ENCODE results near the gene COASY. TPM values are rescaled to one million over a fixed set of nuclear protein-coding genes. Genes with fewer than 3 reads are reported as not detected.
A peak's percentile ranks its signal among the peaks of the same experiment; 100 is the strongest.

COASY gene
- 84.1 TPM for total RNA-seq

DNA sequence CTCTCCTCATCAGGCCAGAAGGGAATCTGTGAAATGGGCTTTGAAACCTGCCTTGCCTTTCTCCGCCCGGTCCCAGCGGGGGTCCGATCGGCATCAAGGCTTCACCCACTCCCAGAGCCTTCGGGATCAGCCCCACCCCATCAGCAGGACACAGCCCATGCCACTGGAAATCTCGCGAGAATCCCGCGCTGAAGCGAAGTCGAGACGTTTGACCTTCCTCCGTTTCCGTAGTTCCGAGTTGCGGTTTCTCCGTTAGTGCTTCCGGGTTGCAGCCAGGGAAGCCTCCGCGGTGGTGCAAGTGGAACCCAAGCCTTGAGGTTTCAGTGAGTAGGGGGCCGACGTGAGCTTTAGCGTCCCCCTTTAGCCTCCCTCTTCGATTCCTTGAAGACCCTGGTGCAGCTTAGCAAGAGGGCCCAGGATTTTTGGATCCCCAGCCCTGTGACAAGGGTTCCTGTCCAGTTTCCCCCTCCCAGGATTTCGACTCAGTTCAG lies at the start of gene COASY:
COASY (plus strand) TSS at position 252 of the 491 bp plus-strand sequence. CDS start 475 bp downstream, outside the sequence.
- peak; percentile 97 for DNase-seq (ENCODE audit: low spot score)

DNA sequence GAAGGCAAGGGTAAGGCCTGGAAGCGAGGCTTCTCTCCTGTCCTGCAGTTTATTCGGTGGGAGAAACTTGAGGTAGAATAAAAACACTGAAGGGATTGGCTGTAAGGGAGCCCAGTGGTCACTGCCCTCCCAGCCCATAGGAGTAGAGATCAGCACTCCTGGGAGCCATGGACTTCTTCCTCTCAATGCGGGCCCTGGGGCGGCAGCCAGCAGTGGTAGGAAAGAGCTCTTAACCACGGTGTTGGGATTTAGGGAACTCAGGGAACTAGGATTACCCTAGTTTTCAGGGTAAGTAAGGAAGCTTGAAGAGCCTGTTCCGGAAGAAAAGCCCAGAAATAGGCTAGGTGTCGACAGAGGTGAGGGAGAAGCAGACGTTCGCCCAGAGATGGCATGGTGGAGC lies 49.7 kb upstream of the COASY start:
- DNase-seq (ENCODE audit: low spot score): no peak

DNA sequence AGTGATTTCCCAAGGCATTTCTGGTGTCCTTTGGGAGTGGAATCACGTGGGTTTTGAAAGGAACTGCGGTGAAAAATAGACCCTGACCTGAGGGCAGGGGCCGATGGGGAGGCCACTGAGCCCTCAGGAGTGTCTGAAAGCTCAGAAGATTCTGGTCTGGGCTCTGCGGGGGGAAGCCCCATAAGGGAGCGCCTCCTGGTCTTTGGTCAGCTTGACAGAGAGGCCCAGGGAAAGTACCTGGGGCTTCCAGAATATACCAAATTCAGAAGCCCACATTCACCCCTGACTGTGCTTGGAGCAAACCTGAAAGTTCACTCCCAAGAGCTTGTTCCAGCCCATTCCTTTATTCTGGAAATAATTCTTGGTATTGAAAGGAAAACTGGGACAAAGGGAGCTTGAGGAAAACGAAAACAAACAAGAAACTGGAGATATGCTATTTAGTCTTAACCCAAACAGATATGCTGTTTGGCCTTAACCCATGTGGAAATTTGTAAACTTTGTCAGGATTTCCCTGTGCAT lies 49.2 kb upstream of the COASY start:
- no peak for DNase-seq (ENCODE audit: low spot score)

DNA sequence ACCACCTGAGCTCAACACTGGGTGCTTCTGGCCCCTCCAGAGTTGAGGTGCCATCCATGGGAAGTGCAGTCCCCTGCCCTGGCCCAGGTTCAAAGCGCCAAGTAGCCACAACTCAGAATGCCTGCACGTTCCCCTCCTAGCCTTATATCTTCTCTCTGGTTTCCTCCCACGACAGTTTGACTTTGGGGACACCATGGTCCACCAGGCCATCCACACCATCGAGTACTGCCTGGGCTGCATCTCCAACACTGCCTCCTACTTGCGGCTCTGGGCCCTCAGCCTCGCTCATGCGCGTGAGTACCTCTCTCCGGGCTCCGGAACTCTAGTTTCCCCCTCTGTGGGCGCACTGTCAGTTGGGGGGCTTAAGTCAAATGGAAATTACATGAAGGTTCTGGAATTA lies 48.3 kb upstream of the COASY start:
- DNase-seq (ENCODE audit: low spot score): no peak

DNA sequence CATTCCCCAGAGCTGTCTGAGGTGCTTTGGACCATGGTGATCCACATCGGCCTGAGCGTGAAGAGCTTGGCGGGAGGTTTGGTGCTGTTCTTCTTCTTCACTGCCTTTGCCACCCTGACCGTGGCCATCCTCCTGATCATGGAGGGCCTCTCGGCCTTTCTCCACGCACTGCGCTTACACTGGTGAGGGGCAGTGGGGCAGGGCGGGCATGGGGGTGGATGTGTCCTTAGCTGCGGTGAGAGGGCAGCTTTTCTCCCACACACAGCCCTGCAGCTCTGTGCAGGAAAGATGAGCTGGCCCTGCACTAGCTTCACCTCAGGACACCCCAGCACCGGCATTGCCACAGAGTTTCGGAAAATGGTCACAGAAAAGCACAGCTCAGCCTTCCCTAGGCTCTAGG lies 47.7 kb upstream of the COASY start:
- no peak for DNase-seq (ENCODE audit: low spot score)

DNA sequence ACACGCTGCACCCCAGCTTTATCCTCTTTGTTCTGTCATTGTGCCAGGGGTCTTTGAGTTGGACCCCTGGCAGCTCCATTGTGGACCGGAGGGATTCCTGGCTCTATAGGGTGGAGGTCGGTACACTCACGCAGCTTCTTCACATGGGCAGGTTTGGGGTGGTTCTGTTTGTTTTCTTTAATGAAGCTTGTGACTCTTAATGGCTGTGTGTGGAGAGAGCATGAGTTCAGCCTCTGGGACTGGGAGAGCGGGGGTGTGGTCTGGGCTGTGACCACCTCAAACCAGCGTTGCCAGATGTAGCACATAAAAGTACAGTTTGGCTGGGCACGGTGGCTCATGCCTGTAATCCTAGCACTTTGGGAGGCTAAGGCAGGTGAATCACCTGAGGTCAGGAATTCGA lies 47.1 kb upstream of the COASY start:
- DNase-seq (ENCODE audit: low spot score): no peak

DNA sequence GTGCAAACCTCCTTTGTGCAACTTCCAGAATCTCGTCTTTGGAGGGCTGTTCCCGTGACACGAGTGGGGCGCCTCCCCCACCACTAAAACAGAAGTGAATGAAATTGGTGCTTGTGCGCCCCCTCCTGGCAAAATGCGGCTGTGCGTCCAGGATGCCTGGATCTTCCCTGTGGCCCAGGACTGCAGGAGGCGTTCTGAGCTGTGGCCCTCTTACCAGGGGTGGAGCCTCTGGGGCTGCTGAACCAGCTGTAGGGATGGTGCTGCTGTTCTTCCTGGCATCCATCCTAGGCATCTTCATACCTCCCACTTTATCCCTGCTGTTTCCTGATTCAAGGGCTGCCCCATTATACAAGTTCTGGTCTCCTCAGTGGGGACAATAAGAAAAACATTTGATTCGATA lies 44.4 kb upstream of the COASY start:
- DNase-seq (ENCODE audit: low spot score): peak; percentile 92

DNA sequence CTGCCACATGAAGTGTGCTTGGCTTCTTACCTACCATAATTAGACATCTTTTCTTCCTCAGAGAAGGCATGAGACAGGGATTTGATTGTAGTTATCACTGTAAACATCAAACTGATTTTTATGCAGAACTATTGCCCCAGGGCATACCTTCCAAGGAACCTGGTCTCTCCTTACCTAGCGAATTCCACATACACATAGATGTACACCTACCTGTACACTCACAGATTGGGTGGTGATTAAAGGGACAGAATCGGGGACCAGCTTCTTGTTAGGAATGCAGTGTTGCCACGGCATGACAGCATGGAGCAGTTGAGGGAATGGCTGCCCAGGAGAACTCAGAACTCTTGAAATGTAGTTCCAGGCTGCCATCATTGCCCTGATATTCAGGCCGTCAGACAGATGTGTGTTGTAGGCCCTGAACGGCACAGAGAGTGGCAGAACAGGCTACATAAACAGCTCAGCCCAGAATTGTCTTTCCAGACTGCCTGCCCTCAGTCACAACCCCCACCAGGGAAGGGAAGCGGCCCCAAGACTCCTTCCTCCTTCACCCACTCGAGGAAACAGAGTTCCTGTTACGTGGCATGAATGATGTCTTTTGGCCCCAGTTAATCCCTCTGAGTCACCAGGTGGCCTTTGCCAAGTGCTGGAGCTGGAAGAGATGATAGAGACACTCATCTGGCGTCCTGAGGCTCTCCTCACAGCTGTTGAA lies 43.7 kb upstream of the COASY start:
- peak; percentile 86 for DNase-seq (ENCODE audit: low spot score)

DNA sequence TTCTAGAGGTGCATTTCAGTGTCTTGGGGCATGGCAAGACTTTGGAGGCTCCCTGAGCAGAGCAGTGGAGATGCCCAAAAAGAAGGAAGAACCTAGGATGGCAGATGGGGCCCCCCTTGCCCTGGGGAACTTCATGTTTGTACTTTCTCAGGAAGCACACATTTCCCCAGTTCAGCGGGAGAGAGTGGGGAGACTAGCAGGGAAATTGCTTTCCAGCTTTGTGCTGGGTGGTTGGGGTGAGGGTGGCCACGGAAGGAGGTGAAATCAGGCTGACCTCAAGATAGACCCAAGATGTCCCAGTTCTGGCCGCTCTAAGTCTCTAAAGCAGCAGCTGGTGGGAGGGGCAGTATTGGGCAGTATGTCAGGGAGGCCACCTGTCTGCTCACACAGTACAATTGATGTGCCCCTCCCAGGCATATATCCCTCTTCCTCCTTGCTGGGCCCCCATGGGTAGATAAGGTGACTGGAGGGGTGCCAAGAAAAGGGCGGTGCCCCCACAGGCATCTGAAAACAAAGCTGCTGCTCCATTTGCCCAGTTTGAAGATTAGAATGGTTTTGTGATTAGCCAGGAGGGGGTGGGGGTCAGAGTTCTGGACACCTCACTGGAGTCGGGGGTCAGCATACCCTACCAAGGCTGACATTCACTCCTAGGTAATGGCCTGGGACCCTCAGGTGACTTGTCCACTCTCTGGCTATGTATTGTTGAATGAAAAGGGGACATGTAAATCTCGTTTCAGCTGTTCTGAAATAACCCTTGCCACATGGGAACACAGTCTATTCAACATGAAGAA lies 43.0 kb upstream of the COASY start:
- DNase-seq (ENCODE audit: low spot score): peak; percentile 81

DNA sequence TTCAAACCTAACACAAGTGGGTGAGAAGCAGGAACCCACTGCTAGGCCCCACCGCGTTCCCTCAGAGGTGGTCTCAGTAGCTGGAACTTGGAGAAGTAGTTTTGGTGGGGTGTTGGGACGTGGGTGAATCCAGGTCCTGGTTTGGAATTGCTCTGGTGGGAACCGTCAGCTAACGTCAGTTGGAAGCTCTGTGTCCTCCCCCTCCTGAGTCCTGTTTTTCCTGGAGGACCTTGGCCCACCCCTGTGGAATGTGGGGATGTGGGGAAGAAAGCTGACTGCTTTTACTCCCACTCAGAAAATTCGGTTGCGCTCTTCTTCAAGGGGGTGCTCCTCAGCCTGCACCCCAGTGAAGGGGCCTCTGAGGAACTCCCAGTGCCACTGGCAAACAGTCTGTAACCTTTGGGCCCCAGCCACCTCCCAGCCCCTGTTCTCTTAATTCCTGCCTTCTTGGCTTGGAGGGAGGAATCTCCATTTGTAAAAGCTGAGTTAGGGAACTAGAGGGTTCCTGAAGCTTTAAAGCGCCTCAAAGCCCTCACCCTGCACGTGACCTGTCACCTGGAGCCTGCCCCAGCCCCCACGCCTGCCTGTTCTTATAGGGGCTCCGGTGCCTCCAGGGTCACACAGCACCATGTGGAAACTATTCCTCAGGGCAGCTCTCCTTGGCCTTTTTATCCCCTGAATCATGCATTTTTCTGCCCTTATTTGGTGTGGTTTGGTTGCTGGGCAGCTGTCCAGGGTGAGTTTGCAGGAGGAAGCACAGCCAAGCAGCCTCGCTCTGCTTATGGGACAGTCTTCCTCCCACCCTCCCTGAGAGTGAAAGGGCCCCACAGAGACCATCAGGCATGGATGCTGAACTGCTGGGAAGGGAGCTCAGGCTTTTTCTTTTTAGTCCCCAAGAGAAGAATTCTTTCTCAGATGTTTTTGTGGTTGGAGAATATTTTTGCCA lies 42.1 kb upstream of the COASY start:
- DNase-seq (ENCODE audit: low spot score): peak; percentile 90

DNA sequence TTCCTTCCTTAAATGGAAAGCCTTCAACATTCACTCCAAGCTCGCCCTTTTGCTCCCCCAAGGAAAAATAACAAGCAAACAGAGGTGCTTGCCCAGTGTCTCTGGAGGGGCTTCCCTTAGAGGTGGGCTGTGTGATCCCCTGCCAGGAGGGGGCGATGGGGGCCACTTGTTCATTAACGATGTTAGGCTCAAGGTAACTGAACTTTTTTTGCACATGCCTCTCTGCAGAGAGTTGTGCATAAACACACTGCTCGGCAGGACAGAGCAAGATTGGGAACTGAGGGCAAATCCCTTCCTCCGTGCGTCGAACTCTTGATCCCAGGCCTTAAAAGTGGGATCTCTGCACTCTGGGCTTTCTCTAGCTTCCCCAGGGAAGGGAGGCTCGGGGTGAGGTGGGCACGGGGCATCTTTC lies 41.4 kb upstream of the COASY start:
- DNase-seq (ENCODE audit: low spot score): no peak

DNA sequence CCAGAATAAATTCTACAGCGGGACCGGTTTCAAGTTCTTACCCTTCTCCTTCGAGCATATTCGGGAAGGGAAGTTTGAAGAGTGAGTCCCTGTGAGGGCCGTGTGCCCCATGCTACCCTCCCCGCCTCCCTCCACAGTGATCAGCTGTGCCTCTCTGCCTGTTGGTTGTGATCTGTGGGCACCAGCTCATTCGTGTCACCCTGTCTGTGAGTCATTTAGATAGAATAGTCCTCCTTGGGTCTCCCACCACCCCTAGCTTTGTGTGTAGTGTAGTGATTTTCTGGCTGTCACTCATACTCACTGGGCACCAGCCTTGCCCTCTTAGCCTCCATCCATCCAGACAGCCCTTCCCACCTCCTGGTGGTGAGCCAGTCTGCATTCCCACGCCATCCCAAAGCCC lies 40.9 kb upstream of the COASY start:
- DNase-seq (ENCODE audit: low spot score): no peak

DNA sequence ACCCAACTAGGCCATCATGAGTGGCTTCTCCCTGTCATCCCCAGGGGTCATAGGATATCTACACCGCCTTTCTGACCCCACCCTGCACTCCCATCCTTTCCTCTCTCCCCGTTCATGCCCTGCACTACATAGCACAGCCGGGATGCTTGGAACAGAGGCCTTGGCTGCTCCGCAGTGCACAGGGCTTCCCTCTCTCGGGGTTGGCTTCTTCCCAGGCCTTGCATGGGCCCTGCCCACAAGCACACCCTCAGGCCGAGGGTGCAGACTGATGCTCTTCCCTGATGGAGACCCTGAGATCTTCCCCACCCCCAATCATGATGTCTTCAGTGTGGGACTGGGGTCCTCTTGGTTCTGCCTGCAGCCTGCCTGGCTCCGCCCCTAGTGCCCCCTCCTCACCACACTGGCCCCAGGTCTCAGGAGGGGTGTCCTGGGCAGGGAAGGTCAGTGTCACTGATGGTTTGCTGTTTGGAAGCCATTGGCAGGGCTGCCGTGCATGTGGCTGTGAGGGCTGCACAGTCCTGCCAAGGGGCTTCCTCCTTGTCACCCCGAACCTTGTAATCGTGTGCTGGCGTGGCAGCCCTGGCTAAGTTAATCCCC lies 40.2 kb upstream of the COASY start:
- no peak for DNase-seq (ENCODE audit: low spot score)

DNA sequence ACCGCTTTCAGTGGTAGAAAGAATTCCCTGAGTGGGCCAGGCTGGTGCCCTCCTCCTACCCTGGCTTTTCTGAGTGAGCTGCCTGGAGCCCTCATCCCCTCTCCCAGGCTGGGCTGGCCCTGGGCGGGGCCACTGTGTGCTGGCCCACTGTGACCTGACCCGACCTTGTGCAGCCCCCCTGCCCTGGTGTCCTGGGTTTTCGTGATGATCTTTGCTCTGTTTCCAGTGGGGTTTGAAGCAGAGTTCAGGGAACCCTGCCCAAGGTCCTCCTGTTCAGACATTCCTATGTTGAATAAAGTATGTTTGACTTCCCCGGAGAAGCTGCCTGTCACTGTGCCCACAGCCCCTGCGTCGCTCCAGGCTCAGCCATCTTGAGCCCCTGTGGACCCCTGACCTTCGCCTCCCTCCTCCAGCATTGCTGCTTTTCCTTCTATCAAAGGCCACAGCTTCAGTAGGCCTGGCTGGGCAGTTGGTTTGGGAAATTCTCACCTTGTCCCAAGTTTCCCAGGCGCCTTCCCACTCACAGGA lies 39.6 kb upstream of the COASY start:
- DNase-seq (ENCODE audit: low spot score): no peak

DNA sequence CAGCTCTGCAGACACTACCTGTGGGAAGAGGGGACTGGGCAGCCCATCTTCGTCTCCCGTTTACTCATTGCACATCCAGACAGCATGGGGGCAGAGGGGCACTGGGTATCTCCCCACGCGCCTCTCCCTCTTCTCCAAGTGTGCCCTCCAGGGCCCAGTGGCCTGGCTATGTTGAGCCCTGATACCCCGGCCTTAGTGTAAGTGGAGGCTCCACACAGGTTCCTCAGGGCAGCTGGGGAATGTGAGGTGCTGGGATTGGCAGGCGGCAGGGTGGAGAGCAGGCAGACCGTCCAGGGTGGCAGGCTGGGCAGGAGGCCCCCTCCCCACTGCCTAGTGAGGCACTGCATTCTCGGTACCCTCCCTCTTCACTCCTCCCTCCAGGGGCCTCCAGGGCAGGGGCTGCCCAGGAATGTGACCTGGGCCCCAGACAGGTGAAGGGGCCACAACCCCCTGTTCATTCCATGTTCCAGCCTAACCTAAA lies 39.1 kb upstream of the COASY start:
- no peak for DNase-seq (ENCODE audit: low spot score)

DNA sequence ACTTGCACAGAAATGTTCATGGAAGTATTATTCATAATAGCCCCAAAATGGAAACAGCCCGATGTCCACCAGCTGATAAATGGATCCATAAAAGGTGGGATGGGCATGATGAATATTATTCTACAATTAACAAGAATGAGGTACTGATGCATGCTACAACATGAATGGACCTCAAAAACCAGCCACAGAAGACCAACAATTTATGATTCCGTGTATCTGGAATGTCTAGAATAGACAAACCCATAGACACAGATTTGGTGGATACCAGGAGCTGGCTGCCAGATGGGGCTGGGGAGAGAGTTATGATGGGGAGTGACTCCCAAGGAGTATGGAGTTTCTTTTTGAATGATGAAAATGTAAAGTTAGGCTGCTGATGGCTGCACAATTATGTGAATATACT lies 36.7 kb upstream of the COASY start:
- DNase-seq (ENCODE audit: low spot score): no peak

DNA sequence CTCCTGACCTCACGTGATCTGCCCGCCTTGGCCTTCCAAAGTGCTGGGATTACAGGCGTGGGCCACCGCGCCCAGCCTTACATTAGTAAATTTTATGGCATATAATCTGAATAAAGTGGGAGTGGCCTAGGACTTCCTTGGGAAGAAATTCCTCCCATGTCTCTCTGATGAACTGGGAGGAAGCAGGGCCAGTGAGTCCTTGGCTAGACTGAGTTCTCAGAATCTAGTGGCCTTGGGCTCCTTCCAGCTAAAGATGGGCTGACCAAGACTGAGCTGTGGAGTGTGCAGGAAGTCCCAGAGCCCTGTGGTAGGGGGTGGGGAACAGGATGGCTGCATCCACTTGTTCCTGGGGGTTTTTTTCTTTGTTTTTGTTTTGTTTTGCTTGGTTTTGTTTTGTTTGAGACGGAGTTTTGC lies 35.9 kb upstream of the COASY start:
- no peak for DNase-seq (ENCODE audit: low spot score)

DNA sequence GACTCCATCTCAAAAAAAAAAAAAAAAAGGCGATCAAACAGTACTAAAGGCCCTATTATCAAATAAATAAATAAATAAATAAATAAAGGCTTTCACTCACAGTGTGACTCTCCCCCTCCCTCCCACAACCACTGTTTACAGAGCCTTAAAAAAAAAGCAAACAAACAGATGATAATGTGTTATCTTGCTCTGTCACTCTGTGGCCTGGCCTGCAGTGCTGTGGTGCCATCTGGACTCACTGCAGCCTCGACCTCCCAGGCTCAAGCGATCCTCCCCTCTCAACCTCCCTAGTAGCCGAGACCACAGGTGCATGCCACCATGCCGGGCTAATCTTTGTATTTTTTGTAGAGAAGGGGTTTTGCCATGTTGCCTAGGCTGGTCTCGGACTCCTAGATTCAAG lies 34.0 kb upstream of the COASY start:
- DNase-seq (ENCODE audit: low spot score): no peak

DNA sequence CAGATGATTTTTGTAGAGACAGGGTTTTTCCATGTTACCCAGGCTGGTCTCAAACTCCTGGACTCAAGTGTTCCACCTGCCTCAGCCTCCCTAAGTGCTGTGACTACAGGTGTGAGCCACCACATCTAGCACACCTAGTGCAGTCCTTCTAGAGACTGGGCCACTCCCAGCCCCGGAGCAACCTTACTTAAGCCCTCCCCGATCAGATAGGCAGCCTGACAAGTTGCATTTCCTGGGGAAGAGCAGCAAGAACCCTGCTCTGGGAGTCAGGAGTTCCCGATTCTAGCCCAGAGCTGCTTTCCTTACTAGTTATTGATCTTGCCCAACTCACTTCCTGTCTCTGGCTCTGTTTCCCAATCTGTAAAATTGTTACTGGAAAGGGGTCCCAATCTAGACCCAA lies 32.9 kb upstream of the COASY start:
- no peak for DNase-seq (ENCODE audit: low spot score)

DNA sequence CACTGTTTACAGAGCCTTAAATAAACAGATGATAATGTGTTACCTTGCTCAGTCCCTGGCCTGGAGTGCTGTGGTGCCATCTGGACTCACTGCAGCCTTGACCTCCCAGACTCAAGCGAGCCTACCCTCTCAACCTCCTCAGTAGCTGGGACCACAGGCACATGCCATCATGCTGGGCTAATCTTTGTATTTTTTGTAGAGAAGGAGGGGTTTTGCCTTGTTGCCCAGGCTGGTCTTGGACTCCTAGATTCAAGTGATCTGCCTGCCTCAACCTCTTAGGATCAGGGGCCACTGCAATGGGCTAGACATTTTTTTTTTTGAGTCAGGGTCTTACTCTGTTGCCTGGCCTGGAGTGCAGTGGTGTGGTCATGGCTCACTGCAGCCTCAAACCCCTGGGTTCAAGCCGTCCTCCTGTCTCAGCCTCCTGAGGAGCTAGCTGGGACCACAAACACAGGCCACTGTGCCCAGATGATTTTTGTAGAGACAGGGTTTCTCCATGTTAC lies 30.9 kb upstream of the COASY start:
- DNase-seq (ENCODE audit: low spot score): no peak

All from mucosa of gallbladder (tissue), 1 donor.